Measurements from ENCODE around the gene SLC25A20. TPM values are rescaled to one million over a fixed set of nuclear protein-coding genes. Genes with fewer than 3 reads are reported as not detected.
A peak's percentile ranks its signal among the peaks of the same experiment; 100 is the strongest.

SLC25A20 gene
- polyA plus RNA-seq, 3 donors: 43.6 to 60.8 (median 56.1) TPM

DNA sequence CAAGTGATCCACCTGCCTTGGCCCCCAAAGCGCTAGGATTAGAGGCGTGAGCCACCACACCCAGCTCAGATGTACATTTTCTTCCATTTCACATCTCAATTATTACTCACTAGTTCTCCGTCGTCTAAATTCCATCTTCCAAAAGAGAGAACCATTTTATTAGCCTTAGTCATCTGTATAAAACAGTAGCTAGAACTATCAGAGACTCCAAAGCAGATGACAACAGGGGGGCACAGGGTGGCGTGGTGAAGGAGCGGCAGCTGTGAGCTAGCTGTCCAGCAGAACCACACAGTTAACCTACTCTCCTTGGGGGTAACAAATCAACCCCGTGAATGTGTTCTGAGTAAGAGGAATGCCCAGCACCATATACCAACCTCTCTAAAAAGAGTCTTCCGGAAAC is 7.1 kb downstream of the SLC25A20 start:
- Histone ChIP-seq H4K20me1 (ENCODE audit: insufficient read depth, low read length) (peaks cover 12% of the 10 kb centered on the region), H3K9me3 (replicated peaks in 1 of 2; ENCODE audit: control insufficient read depth in 1 of 2, insufficient read depth in 1 of 2, low read length in 2 of 2) (no peaks in the 10 kb centered on the region), H3K79me2 (ENCODE audit: insufficient read depth, low read length) (peaks cover 32% of the 10 kb centered on the region), H3K9ac (ENCODE audit: insufficient read depth, low read length, poor library complexity, severe bottlenecking) (no peak overlapping the region), H3K36me3 (replicated peaks in 1 of 2; ENCODE audit: control insufficient read depth in 1 of 2, insufficient read depth in 2 of 2, low read length in 2 of 2) (peaks cover 26 to 41% of the 10 kb centered on the region in 2 donors), H3K4me3 (replicated peaks in 1 of 3; ENCODE audit: low read depth in 2 of 3, low read length in 3 of 3) (no peak overlapping the region), H2AFZ (ENCODE audit: insufficient read depth, low read depth, low read length, poor library complexity, severe bottlenecking) (no peak overlapping the region), H3K27ac (ENCODE audit: low read depth in 1 of 2, low read length in 2 of 2) (no peak overlapping the region), H3K27me3 (ENCODE audit: control insufficient read depth in 2 of 2, insufficient read depth in 2 of 2, low read length in 2 of 2) (no peaks in the 10 kb centered on the region), H3K4me2 (replicated peaks; ENCODE audit: extremely low read depth, low read length, poor library complexity, severe bottlenecking) (no peak overlapping the region), H3K4me1 (ENCODE audit: control insufficient read depth in 1 of 2, insufficient read depth in 2 of 2, low read length in 2 of 2) (peaks cover 6 to 9% of the 10 kb centered on the region in 2 donors)
- peaks cover 27 to 55% of the 10 kb centered on the region in 2 donors for H3K36me3 Mint-ChIP-seq
- peaks cover 13% of the 10 kb centered on the region for H3K4me1 Mint-ChIP-seq
- TF ChIP-seq CTCF (IDR thresholded peaks at IDR 0.05): no peak
- H3K9me3 Mint-ChIP-seq: no peaks in the 10 kb centered on the region
- H3K27me3 Mint-ChIP-seq (ENCODE audit: low read depth in 3 of 3): peaks cover 0 to 1% (median 0%) of the 10 kb centered on the region in 3 donors
- WGBS (ENCODE audit: insufficient coverage): 100% methylated on average over 5 of the region's 8 CpGs
- no peak for DNase-seq
- H3K4me3 Mint-ChIP-seq: no peak overlapping the region
- intact Hi-C loops (cut with micrococcal nuclease): no loop called here
- peak overlapping the region in 1 of 7 donors; percentile 77 for H3K27ac Mint-ChIP-seq

GRCh38 chr3:48885753-48886152 is 12.9 kb downstream of the SLC25A20 start:
- peaks cover 52 to 74% of the 10 kb centered on the region in 2 donors for H3K36me3 ChIP-seq (replicated peaks in 1 of 2; ENCODE audit: control insufficient read depth in 1 of 2, insufficient read depth in 2 of 2, low read length in 2 of 2)
- H3K27me3 Mint-ChIP-seq (ENCODE audit: low read depth in 3 of 3): peaks cover 0 to 1% (median 0%) of the 10 kb centered on the region in 3 donors
- no peak overlapping the region for H3K4me3 Mint-ChIP-seq
- H4K20me1 ChIP-seq (ENCODE audit: insufficient read depth, low read length): peaks cover 38% of the 10 kb centered on the region
- no peak overlapping the region for H3K27ac ChIP-seq (ENCODE audit: low read depth in 1 of 2, low read length in 2 of 2)
- H3K9me3 ChIP-seq (replicated peaks in 1 of 2; ENCODE audit: control insufficient read depth in 1 of 2, insufficient read depth in 1 of 2, low read length in 2 of 2): no peaks in the 10 kb centered on the region
- peaks cover 3% of the 10 kb centered on the region for H3K4me1 Mint-ChIP-seq
- TF ChIP-seq CTCF (IDR thresholded peaks at IDR 0.05): no peak
- H3K4me2 ChIP-seq (replicated peaks; ENCODE audit: extremely low read depth, low read length, poor library complexity, severe bottlenecking): no peak overlapping the region
- no peaks in the 10 kb centered on the region for H3K27me3 ChIP-seq (ENCODE audit: control insufficient read depth in 2 of 2, insufficient read depth in 2 of 2, low read length in 2 of 2)
- H2AFZ ChIP-seq (ENCODE audit: insufficient read depth, low read depth, low read length, poor library complexity, severe bottlenecking): no peak overlapping the region
- no peaks in the 10 kb centered on the region for H3K4me1 ChIP-seq (ENCODE audit: control insufficient read depth in 1 of 2, insufficient read depth in 2 of 2, low read length in 2 of 2)
- peaks cover 54 to 80% of the 10 kb centered on the region in 2 donors for H3K36me3 Mint-ChIP-seq
- no peak overlapping the region for H3K9ac ChIP-seq (ENCODE audit: insufficient read depth, low read length, poor library complexity, severe bottlenecking)
- intact Hi-C loops (cut with micrococcal nuclease): no loop called here
- no peak overlapping the region for H3K4me3 ChIP-seq (replicated peaks in 1 of 3; ENCODE audit: low read depth in 2 of 3, low read length in 3 of 3)
- no peak for DNase-seq
- peak overlapping the region in 1 of 7 donors; percentile 6 for H3K27ac Mint-ChIP-seq
- no peaks in the 10 kb centered on the region for H3K9me3 Mint-ChIP-seq
- peaks cover 3% of the 10 kb centered on the region for H3K79me2 ChIP-seq (ENCODE audit: insufficient read depth, low read length)

All from CD14-positive monocyte (primary cell).